HEK293 (cell line): ENCODE results near the gene FOXS1.

ENCODE experiments used
- CTCF ChIA-PET: fragments of 350-600 bp; formaldehyde crosslinking; extraction: SDS; loops from one replicate; lab custom pipeline; 2021; ENCODE audit warnings: antibody characterized with exemption; lab: Yijun Ruan, JAX
- POLR2A ChIA-PET: fragments of 300-600 bp; formaldehyde crosslinking; extraction: SDS; loops from one replicate; lab custom pipeline; 2020; ENCODE audit warnings: antibody characterized with exemption, inconsistent platforms; lab: Yijun Ruan, JAX
- H3K27ac ChIP-seq: fragments of 200-500 bp; sonication (Bioruptor generic); 2 replicates; pipeline ENCODE4 v1.5.1; 2014; ENCODE audit warnings: low read depth, low read length, control low read depth, inconsistent platforms; ENCODE audit errors: extremely low read depth
- H3K36me3 ChIP-seq, 2 experiments: fragments of 200-500 bp in 1 of 2; sonication (Bioruptor generic) in 1 of 2; 1 replicate in 1 of 2; 2 replicates in 1 of 2; pipeline ENCODE4 v1.5.1; 2014 to 2017; ENCODE audit warnings: inconsistent platforms in 2 of 2, low read length in 2 of 2; ENCODE audit not compliant: control insufficient read depth in 2 of 2, insufficient read depth in 1 of 2
- H3K4me1 ChIP-seq: fragments of 200-500 bp; sonication (Bioruptor generic); 2 replicates; pipeline ENCODE4 v1.5.1; 2014; ENCODE audit warnings: mild to moderate bottlenecking, low read length, inconsistent platforms; ENCODE audit not compliant: control insufficient read depth, insufficient read depth
- H3K4me3 ChIP-seq: 2 replicates; pipeline ENCODE4 v1.5.1; 2011; ENCODE audit warnings: low read depth, mild to moderate bottlenecking, control low read depth, low read length, moderate library complexity
- H3K9me3 ChIP-seq: fragments of 200-500 bp; sonication (Bioruptor generic); 2 replicates; pipeline ENCODE4 v1.5.1; 2014; ENCODE audit warnings: low read depth, low read length, inconsistent platforms; ENCODE audit not compliant: control insufficient read depth, insufficient read depth
- GLIS1 ChIP-seq: fragments of 450-650 bp; formaldehyde crosslinking; IDR thresholded peaks from 2 replicates; pipeline ENCODE4 v1.5.1; 2016; ENCODE audit warnings: missing biosample characterization, missing genetic modification characterization
- GLIS2 ChIP-seq: fragments of 450-650 bp; formaldehyde crosslinking; IDR thresholded peaks from 2 replicates; pipeline ENCODE4 v1.5.1; 2016; ENCODE audit warnings: missing biosample characterization, missing genetic modification characterization
- HOXC10 ChIP-seq: sonication (generic); formaldehyde crosslinking; IDR thresholded peaks from 2 replicates; pipeline ENCODE4 v1.8.1; 2023; ENCODE audit warnings: mild to moderate bottlenecking, missing genetic modification reagents
- KLF1 ChIP-seq: fragments of 450-650 bp; formaldehyde crosslinking; IDR thresholded peaks from 2 replicates; pipeline ENCODE4 v1.5.1; 2016; ENCODE audit warnings: missing biosample characterization, missing genetic modification characterization
- MZF1 ChIP-seq: fragments of 450-650 bp; formaldehyde crosslinking; IDR thresholded peaks from 2 replicates; pipeline ENCODE4 v1.5.1; 2017; ENCODE audit warnings: missing biosample characterization, missing genetic modification characterization, borderline replicate concordance
- PRDM10 ChIP-seq: fragments of 450-650 bp; formaldehyde crosslinking; IDR thresholded peaks from 2 replicates; pipeline ENCODE4 v1.5.1; 2016; ENCODE audit warnings: missing biosample characterization, missing genetic modification characterization
- REPIN1 ChIP-seq: fragments of 450-650 bp; formaldehyde crosslinking; IDR thresholded peaks from 2 replicates; pipeline ENCODE4 v1.5.1; 2017; ENCODE audit warnings: missing biosample characterization, missing genetic modification characterization, low read depth
- SCRT1 ChIP-seq: fragments of 450-650 bp; formaldehyde crosslinking; IDR thresholded peaks from 2 replicates; pipeline ENCODE4 v1.5.1; 2016; ENCODE audit warnings: missing biosample characterization, missing genetic modification characterization, borderline replicate concordance
- ZBTB1 ChIP-seq: fragments of 450-650 bp; formaldehyde crosslinking; IDR thresholded peaks from 2 replicates; pipeline ENCODE4 v1.5.1; 2016; ENCODE audit warnings: missing biosample characterization, missing genetic modification characterization
- ZBTB20 ChIP-seq: fragments of 450-650 bp; formaldehyde crosslinking; IDR thresholded peaks from 2 replicates; pipeline ENCODE4 v1.5.1; 2016; ENCODE audit warnings: missing biosample characterization, missing genetic modification characterization
- ZBTB48 ChIP-seq: fragments of 450-650 bp; formaldehyde crosslinking; IDR thresholded peaks from 2 replicates; pipeline ENCODE4 v1.5.1; 2016; ENCODE audit warnings: missing biosample characterization, missing genetic modification characterization
- ZFHX2 ChIP-seq: fragments of 450-650 bp; formaldehyde crosslinking; conservative IDR thresholded peaks from 2 replicates; pipeline ENCODE4 v1.5.1; 2016; ENCODE audit warnings: missing biosample characterization, missing genetic modification characterization
- ZFP69B ChIP-seq: fragments of 450-650 bp; formaldehyde crosslinking; IDR thresholded peaks from 2 replicates; pipeline ENCODE4 v1.5.1; 2016; ENCODE audit warnings: missing biosample characterization, missing genetic modification characterization
- ZIC2 ChIP-seq: fragments of 450-650 bp; formaldehyde crosslinking; IDR thresholded peaks from 2 replicates; pipeline ENCODE4 v1.5.1; 2016; ENCODE audit warnings: missing biosample characterization, missing genetic modification characterization
- ZNF121 ChIP-seq: fragments of 450-650 bp; formaldehyde crosslinking; IDR thresholded peaks from 2 replicates; pipeline ENCODE4 v1.5.1; 2016; ENCODE audit warnings: missing biosample characterization, missing genetic modification characterization
- ZNF155 ChIP-seq: fragments of 450-650 bp; formaldehyde crosslinking; IDR thresholded peaks from 2 replicates; pipeline ENCODE4 v1.5.1; 2016; ENCODE audit warnings: missing biosample characterization, missing genetic modification characterization
- ZNF174 ChIP-seq: fragments of 450-650 bp; formaldehyde crosslinking; IDR thresholded peaks from 2 replicates; pipeline ENCODE4 v1.5.0; 2017; ENCODE audit warnings: missing biosample characterization, mild to moderate bottlenecking, missing genetic modification characterization
- ZNF23 ChIP-seq: fragments of 450-650 bp; formaldehyde crosslinking; IDR thresholded peaks from 2 replicates; pipeline ENCODE4 v1.5.1; 2016; ENCODE audit warnings: missing biosample characterization, missing genetic modification characterization, borderline replicate concordance
- ZNF37A ChIP-seq: fragments of 450-650 bp; IDR thresholded peaks from 2 replicates; pipeline ENCODE4 v1.5.1; 2018; ENCODE audit warnings: missing biosample characterization, missing genetic modification characterization
- ZNF391 ChIP-seq: fragments of 450-650 bp; formaldehyde crosslinking; IDR thresholded peaks from 2 replicates; pipeline ENCODE4 v1.5.1; 2016; ENCODE audit warnings: low read depth, missing biosample characterization, missing genetic modification characterization, borderline replicate concordance
- ZNF558 ChIP-seq: fragments of 450-650 bp; formaldehyde crosslinking; IDR thresholded peaks from 2 replicates; pipeline ENCODE4 v1.5.1; 2016; ENCODE audit warnings: missing biosample characterization, missing genetic modification characterization
- ZNF610 ChIP-seq: fragments of 450-650 bp; formaldehyde crosslinking; IDR thresholded peaks from 2 replicates; pipeline ENCODE4 v1.5.1; 2016; ENCODE audit warnings: missing biosample characterization, missing genetic modification characterization, borderline replicate concordance
- ZNF701 ChIP-seq: fragments of 450-650 bp; formaldehyde crosslinking; IDR thresholded peaks from 2 replicates; pipeline ENCODE4 v1.5.1; 2016; ENCODE audit warnings: missing biosample characterization, missing genetic modification characterization
- ZNF792 ChIP-seq: fragments of 450-650 bp; formaldehyde crosslinking; IDR thresholded peaks from 2 replicates; pipeline ENCODE4 v1.5.1; 2016; ENCODE audit warnings: missing biosample characterization, missing genetic modification characterization
- TF ChIP-seq, protein P1 (sequence below): fragments of 450-650 bp; formaldehyde crosslinking; IDR thresholded peaks from 2 replicates; pipeline ENCODE4 v1.5.1; 2016; ENCODE audit warnings: missing biosample characterization, missing genetic modification characterization, low read depth
- TF ChIP-seq, protein P2 (sequence below): fragments of 450-650 bp; formaldehyde crosslinking; IDR thresholded peaks from 2 replicates; pipeline ENCODE4 v1.5.1; 2016; ENCODE audit warnings: missing biosample characterization, missing genetic modification characterization

FOXS1 gene

DNA sequence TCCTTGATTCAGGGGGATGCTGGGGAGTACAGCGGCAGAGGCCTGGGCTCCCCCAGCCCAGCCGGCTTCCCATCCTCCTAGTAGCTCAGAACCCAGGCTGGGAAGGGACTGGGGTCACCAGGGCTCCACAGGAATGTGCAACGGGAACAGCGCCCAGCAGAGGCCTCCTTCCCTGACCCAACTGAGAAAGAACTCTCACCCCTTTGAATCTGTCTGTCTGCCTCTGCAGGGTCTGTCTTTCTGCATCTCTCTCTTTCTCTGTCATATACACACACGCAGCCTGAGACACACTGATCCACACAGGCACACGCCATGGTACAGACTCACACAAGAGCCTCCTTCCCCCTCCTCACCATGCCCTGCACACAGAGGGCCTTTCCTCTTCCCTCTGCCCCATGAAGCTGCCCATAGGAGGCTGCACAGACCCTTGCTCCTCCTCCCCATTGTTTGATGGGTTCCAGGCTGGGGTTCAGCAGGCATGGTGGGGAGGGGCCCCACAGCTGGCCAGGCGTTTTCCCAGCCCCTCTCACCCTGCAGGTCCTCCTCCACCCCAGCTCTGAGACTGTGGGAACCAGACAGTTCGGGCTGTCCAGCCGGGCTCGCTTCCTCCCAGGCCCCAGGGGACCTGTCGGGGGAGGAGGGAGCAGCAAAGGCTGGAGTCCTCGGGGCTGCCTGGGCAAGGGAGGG is 2.8 kb downstream of the FOXS1 start:
- CTCF ChIA-PET: interaction anchor here (0.9 to 3.7 kb wide), 5 partner anchors 10 to 110 kb away, joined by 3 to 17 read pairs (median 4); partner anchors contain the start of gene PDRG1
- Histone ChIP-seq H3K9me3 (no peaks in the 10 kb centered on the region), H3K27ac (no peak overlapping the region)

GRCh38 chr20:31841928-31842327 is 3.5 kb downstream of the FOXS1 start:
- H3K4me3 ChIP-seq: no peak overlapping the region
- ChIA-PET POLR2A (interaction anchor here (0.6 kb wide), 1 partner anchor 38 kb away, joined by 6 read pairs; no protein-coding TSS in a partner anchor), CTCF (interaction anchor here (0.7 to 3.7 kb wide), 5 partner anchors 10 to 110 kb away, joined by 3 to 17 read pairs (median 3); partner anchors contain the start of gene PDRG1)
- no peak overlapping the region for H3K27ac ChIP-seq
- no peaks in the 10 kb centered on the region for H3K9me3 ChIP-seq
- no peaks in the 10 kb centered on the region for H3K36me3 ChIP-seq
- H3K4me1 ChIP-seq: no peaks in the 10 kb centered on the region
- no peak for TF ChIP-seq HOXC10 (CRISPR knock-in tag)
- peak; percentile 94 for TF ChIP-seq GLIS1 (tag by site-specific recombination)
- TF ChIP-seq MZF1: no peak
- no peak for TF ChIP-seq ZNF701
- TF ChIP-seq ZNF121 (tag by site-specific recombination): no peak
- TF ChIP-seq ZBTB20: peak; percentile 66; the same call in 1 of the 2 replicates
- TF ChIP-seq ZBTB1 (tag by site-specific recombination): no peak
- TF ChIP-seq SCRT1 (tag by site-specific recombination): no peak
- no peak for TF ChIP-seq ZNF155 (tag by site-specific recombination)
- no peak for TF ChIP-seq ZNF23 (tag by site-specific recombination)
- peak; percentile 87 for TF ChIP-seq ZFHX2
- TF ChIP-seq KLF1 (tag by site-specific recombination): peak; percentile 68
- no peak for TF ChIP-seq ZNF391 (tag by site-specific recombination)

More for the DNA sequence above, 2.8 kb downstream of the FOXS1 start:
- TF ChIP-seq ZNF174 (tag by site-specific recombination): no peak
- peak; percentile 70 for TF ChIP-seq ZIC2
- TF ChIP-seq ZNF37A (tag by site-specific recombination): no peak
- TF ChIP-seq REPIN1 (tag by site-specific recombination): no peak
- no peak for TF ChIP-seq ZFP69B (tag by site-specific recombination)
- TF ChIP-seq ZNF792: no peak
- peak; percentile 29; the same call in 1 of the 2 replicates for TF ChIP-seq GLIS2
- TF ChIP-seq, protein P1, sequence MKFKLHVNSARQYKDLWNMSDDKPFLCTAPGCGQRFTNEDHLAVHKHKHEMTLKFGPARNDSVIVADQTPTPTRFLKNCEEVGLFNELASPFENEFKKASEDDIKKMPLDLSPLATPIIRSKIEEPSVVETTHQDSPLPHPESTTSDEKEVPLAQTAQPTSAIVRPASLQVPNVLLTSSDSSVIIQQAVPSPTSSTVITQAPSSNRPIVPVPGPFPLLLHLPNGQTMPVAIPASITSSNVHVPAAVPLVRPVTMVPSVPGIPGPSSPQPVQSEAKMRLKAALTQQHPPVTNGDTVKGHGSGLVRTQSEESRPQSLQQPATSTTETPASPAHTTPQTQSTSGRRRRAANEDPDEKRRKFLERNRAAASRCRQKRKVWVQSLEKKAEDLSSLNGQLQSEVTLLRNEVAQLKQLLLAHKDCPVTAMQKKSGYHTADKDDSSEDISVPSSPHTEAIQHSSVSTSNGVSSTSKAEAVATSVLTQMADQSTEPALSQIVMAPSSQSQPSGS (tag by site-specific recombination): no peak
- no peak for TF ChIP-seq ZBTB48
- TF ChIP-seq ZNF558 (tag by site-specific recombination): no peak
- no peak for TF ChIP-seq PRDM10 (tag by site-specific recombination)
- TF ChIP-seq, protein P2, sequence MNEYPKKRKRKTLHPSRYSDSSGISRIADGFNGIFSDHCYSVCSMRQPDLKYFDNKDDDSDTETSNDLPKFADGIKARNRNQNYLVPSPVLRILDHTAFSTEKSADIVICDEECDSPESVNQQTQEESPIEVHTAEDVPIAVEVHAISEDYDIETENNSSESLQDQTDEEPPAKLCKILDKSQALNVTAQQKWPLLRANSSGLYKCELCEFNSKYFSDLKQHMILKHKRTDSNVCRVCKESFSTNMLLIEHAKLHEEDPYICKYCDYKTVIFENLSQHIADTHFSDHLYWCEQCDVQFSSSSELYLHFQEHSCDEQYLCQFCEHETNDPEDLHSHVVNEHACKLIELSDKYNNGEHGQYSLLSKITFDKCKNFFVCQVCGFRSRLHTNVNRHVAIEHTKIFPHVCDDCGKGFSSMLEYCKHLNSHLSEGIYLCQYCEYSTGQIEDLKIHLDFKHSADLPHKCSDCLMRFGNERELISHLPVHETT (tag by site-specific recombination): no peak
- TF ChIP-seq ZNF610 (tag by site-specific recombination): no peak
- no peaks in the 10 kb centered on the region for H3K4me1 ChIP-seq
- no peak overlapping the region for H3K4me3 ChIP-seq
- POLR2A ChIA-PET: interaction anchor here (0.6 kb wide), 2 partner anchors 37 to 448 kb away, joined by 5 to 6 read pairs; no protein-coding TSS in a partner anchor
- no peaks in the 10 kb centered on the region for H3K36me3 ChIP-seq
